SK-N-SH treated with all-trans-retinoic acid at 6 μM for 48 hours (cell line): Measurements from ENCODE around the gene PPARGC1A.

Source experiments
- ZNF70 ChIP-seq: fragments of 450-650 bp; formaldehyde crosslinking; IDR thresholded peaks from 2 replicates; pipeline ENCODE4 v1.5.0; 2020; ENCODE audit warnings: mild to moderate bottlenecking, moderate library complexity
- TF ChIP-seq, protein P1 (sequence below): fragments of 250-450 bp; sonication (Bioruptor Pico); IDR thresholded peaks from 2 replicates; pipeline ENCODE4 v1.8.0; 2020; ENCODE audit warnings: mild to moderate bottlenecking, moderate library complexity, borderline replicate concordance
- TF ChIP-seq, protein P2 (sequence below): fragments of 250-450 bp; sonication (Bioruptor Pico); IDR thresholded peaks from 2 replicates; pipeline ENCODE4 v1.5.1; 2021; ENCODE audit warnings: mild to moderate bottlenecking, moderate library complexity

DNA sequence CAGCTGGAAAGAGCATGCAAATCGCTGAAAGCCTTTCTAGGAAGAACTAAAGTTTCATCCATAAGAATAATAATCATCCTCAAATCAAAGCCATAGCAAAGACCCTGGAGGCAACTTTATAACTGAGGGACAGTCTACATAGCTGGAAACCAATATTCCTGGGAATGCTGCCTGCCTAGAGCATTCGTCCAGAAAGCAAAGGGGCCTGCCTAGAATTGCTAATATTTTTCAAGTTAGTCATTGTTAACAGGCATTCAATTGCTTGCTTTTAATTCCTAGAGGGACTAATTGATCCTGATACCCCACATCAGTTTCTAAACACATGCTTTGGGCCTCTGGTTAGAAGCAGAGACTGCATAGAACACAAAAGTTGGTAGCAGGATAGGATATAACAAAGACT is 4.2 kb upstream of the PPARGC1A start:
- TF ChIP-seq, protein P1, sequence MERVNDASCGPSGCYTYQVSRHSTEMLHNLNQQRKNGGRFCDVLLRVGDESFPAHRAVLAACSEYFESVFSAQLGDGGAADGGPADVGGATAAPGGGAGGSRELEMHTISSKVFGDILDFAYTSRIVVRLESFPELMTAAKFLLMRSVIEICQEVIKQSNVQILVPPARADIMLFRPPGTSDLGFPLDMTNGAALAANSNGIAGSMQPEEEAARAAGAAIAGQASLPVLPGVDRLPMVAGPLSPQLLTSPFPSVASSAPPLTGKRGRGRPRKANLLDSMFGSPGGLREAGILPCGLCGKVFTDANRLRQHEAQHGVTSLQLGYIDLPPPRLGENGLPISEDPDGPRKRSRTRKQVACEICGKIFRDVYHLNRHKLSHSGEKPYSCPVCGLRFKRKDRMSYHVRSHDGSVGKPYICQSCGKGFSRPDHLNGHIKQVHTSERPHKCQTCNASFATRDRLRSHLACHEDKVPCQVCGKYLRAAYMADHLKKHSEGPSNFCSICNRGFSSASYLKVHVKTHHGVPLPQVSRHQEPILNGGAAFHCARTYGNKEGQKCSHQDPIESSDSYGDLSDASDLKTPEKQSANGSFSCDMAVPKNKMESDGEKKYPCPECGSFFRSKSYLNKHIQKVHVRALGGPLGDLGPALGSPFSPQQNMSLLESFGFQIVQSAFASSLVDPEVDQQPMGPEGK (CRISPR knock-in tag) = no peak
- TF ChIP-seq, protein P2, sequence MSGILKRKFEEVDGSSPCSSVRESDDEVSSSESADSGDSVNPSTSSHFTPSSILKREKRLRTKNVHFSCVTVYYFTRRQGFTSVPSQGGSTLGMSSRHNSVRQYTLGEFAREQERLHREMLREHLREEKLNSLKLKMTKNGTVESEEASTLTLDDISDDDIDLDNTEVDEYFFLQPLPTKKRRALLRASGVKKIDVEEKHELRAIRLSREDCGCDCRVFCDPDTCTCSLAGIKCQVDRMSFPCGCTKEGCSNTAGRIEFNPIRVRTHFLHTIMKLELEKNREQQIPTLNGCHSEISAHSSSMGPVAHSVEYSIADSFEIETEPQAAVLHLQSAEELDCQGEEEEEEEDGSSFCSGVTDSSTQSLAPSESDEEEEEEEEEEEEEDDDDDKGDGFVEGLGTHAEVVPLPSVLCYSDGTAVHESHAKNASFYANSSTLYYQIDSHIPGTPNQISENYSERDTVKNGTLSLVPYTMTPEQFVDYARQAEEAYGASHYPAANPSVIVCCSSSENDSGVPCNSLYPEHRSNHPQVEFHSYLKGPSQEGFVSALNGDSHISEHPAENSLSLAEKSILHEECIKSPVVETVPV (CRISPR knock-in tag) = no peak
- no peak for TF ChIP-seq ZNF70 (CRISPR knock-in tag)
